Right ventricle myocardium superior (tissue), 1 donor: ENCODE data around the gene CD14. TPM values are rescaled to one million over a fixed set of nuclear protein-coding genes. Genes with fewer than 3 reads are reported as not detected.
"Not testable (repeated sequence)": the region's sequence is repeated elsewhere in the genome, so short reads cannot be mapped to it uniquely, and the experiment has no call there.

Experiments used
- ATAC-seq: fragments of 200-7000 bp; cut with Tn5 transposase; one replicate; pipeline ENCODE4 v1.9.1; 2020; ENCODE audit warnings: mild to moderate bottlenecking; ENCODE audit not compliant: poor library complexity
- DNase-seq: peaks from one replicate; pipeline ENCODE4 v3.0.0-alpha.2; 2020
- intact Hi-C: fragments of 100-400 bp; cut with DNase I; formaldehyde crosslinking; loops from one replicate; pipeline ENCODE4 v1.11.2; 2022
- total RNA-seq: library from RNA; stranded (reverse); fragmentation: NEBNext Ultra II Directional; extraction: Animal tissue kit (Norgen Biotek cat#: 25700); gene quantifications from one replicate; pipeline ENCODE4 v1.2.1, GENCODE V29; 2021
- donor health status: DM: no; HTN: yes; CAD: no; lungs with severe emphysema.

Gene CD14
- total RNA-seq, 1 donor from 2014 or later: 37.7 TPM

GRCh38 chr5:140638898-140639147 lies 5.8 kb upstream of the CD14 start:
- ATAC-seq, intact Hi-C loops, DNase-seq: not testable (repeated sequence)

- intact Hi-C loops: no loop called here
- ATAC-seq (no peak), DNase-seq (no peak)
Observed at GRCh38 chr5:140637371-140638100, 4.6 kb upstream of the CD14 start.

GRCh38 chr5:140635291-140636257 lies 2.6 kb upstream of the CD14 start:
- no peak for ATAC-seq
- DNase-seq: no peak
- intact Hi-C loops: no loop called here

- no peak for DNase-seq
- ATAC-seq: no peak
- intact Hi-C loops: loop anchor here (5.0 kb wide), 1 partner anchor 62 kb away; no protein-coding TSS in a partner anchor
Observed at GRCh38 chr5:140634103-140634502, 1.1 kb upstream of the CD14 start.

GRCh38 chr5:140633501-140633900 lies 526 bp upstream of the CD14 start:
- ATAC-seq (no peak), DNase-seq (no peak)
- intact Hi-C loops: loop anchor here (5.0 kb wide), 1 partner anchor 61 kb away; no protein-coding TSS in a partner anchor

DNA sequence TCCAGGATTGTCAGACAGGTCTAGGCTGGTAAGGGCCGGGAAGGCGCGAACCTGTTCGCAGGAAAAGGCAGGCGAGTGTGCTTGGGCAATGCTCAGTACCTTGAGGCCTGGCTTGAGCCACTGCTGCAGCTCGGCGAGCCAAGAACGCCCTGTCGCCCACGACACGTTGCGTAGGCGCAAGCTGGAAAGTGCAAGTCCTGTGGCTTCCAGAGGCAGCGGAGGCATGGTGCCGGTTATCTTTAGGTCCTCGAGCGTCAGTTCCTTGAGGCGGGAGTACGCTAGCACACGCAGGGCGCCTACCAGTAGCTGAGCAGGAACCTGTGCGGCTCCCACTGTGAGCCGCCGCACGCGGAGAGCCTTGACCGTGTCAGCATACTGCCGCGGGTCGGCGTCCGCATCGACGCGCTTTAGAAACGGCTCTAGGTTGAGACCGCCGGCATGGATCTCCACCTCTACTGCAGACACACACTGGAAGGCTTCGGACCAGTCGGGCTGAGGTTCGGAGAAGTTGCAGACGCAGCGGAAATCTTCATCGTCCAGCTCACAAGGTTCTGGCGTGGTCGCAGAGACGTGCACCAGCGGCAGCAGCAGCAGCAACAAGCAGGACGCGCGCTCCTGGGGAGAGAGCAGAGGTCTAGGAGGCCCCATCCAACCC lies 482 bp downstream of the CD14 start:
- intact Hi-C loops: loop anchor here (5.0 kb wide), 1 partner anchor 60 kb away; no protein-coding TSS in a partner anchor

DNA sequence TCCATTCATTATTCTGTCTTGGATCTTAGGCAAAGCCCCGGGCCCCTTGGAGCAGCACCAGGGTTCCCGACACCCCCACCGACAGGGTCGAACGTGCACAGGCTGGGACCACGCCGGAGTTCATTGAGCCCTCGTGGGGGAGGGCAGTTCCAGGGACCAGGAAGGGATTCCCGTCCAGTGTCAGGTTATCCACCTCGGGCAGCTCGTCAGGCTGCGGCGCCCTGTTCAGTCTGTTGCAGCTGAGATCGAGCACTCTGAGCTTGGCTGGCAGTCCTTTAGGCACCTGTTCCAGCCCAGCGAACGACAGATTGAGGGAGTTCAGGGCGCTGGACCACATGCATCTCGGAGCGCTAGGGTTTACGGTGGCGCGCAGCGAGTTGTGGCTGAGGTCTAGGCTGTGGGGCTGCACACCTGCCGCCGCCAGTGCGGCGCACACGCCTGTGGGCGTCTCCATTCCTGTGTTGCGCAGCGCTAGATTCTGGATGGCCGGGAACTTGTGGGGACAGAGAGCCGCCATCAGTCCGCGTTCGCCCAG lies 1.1 kb downstream of the CD14 start:
- ATAC-seq (peak; percentile 55), DNase-seq (peak; percentile 42)
- intact Hi-C loops: loop anchor here (5.0 kb wide), 1 partner anchor 60 kb away; no protein-coding TSS in a partner anchor

More for the DNA sequence above, 482 bp downstream of the CD14 start:
- ATAC-seq (peak; percentile 69), DNase-seq (peak; percentile 76)

GRCh38 chr5:140631036-140631417 lies 1.9 kb downstream of the CD14 start:
- ATAC-seq: no peak
- intact Hi-C loops: loop anchor here (5.0 kb wide), 1 partner anchor 59 kb away; no protein-coding TSS in a partner anchor
- DNase-seq: no peak

DNA sequence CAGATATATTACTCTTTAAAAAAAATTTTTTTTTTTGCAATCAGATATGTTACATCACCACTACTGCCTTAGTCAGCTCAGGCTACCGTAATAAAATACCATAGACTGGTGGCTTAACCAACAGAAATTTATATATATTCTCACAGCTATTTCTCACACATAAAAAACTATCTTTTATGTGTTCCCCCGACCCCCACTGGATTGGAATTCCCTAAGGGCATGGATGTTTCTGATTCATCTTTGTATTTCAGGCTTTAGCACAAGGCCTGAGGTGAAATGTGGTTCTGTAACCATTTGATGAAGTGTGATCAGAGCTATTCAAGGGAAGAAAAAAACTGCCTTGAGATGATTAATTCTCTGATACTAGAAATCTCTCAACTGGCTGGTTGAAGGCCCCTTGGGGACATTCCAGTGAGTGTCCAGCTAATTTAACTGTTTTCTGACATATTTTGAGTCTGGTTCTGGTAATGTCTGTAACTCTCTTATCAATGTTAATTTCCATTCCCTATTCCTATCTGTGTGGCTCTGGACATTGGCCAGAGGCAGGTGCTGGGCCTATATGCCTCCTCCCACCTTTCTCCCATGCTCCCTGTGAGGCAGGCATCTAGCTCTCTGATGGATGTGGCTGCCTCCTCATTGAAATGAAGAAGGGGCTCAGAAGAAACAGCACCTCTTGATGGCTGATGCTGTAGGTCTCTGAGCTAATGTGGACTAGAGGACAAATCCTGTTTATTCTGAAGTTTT lies 2.5 kb downstream of the CD14 start:
- intact Hi-C loops: loop anchor here (5.0 kb wide), 1 partner anchor 58 kb away; no protein-coding TSS in a partner anchor
- ATAC-seq (no peak), DNase-seq (no peak)

GRCh38 chr5:140628711-140629110 lies 4.3 kb downstream of the CD14 start:
- intact Hi-C loops: no loop called here
- no peak for DNase-seq
- no peak for ATAC-seq

DNA sequence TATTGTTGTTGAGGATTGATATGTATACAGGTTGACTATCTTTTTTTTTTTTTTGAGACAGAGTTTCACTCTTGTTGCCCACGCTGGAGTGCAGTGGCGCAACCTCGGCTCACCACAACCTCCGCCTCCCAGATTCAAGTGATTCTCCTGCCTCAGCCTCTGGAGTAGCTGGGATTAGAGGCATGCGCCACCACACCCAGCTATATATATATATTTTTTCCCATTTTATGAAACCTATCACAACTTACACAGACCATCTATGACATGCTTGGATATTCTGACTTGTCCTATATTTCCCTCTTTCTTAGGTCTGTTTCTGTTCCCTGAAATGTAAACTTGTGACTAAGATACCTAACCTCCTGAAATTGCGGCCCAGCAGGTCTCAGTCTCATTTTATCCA lies 5.0 kb downstream of the CD14 start:
- intact Hi-C loops: no loop called here
- ATAC-seq (no peak), DNase-seq (no peak)

DNA sequence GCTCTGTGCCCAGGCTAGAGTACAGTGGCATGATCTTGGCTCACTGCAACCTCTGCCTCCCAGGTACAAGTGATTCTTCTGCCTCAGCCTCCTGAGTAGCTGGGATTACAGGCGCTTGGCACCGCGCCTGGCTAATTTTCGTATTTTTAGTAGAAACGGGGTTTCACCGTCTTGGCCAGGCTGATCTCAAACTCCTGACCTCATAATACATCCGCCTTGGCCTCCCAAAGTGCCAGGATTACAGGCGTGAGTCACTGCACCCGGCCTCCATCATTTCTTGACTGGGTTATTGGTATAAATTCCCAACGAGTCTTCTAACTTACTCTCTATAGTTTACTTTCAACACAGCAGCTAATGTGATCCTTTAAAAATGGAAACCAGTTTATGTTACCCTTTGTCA lies 8.1 kb downstream of the CD14 start:
- ATAC-seq, intact Hi-C loops, DNase-seq: not testable (repeated sequence)

DNA sequence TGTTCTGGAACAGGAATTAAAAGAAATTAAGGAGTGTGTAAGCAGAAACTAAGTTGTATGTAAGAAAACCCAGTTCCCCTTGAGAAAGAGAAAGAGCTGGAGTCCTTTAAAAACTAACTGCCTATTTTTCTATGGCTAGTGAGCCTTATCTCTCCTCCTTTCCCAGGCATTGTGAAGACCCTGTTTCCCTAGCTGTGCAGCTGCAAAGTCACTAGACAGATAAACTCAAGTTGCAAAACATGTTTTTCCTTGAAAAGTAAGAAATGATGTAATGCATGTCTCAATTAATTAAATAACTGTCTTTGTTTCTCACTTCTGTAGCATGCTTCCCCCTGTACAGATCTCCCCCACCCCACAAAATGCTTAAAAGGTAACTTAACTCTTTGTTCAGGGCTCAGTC lies 9.9 kb downstream of the CD14 start:
- DNase-seq, ATAC-seq, intact Hi-C loops: not testable (repeated sequence)

- intact Hi-C loops: no loop called here
- no peak for ATAC-seq
- DNase-seq: no peak
Observed at GRCh38 chr5:140622301-140622700, 10.7 kb downstream of the CD14 start.

DNA sequence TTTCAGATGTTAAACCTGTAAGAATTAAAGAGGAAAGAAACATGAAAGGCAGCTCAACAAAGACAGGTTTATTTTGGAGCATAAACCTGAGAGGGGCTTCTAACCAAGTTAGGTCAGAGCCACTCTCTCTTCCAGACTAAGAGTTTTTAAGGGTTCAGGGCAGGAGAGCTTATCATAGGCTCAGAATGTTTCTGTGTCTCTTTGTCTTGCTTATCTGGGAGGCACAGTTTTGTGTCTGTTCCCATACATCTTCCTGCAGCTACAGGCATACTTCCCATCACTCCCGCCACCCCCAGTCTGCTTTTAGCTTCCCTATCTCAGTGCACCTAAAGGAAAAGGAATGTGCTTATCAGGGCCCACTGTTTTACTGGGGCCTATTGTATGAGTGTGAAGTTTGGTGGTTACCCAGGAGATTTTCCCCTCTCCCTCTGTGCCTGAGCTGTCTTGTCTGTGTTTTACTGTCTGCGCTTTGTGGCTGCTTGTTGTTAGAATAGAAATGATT lies 21.9 kb downstream of the CD14 start:
- DNase-seq: no peak
- no peak for ATAC-seq
- intact Hi-C loops: no loop called here

DNA sequence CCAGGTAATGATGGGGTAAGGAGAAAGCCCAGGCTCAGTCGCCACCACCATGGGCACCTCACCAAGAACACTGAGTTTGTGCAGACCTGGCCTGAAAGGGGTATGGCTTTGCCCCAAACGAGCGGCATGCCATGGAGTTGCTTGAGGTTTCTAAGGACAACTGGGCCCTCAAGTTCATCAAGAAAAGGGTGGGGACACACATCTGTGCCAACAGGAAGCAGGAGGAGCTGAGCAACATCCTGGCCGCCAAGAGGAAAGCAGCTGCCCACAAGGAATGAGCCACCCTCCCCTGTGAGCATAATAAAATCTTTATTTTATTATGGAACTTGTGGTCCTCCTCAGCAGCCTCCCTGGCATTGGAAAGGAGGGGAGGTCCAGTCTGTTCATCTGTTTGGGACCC lies 23.8 kb downstream of the CD14 start:
- intact Hi-C loops: no loop called here
- peak; percentile 61 for DNase-seq

DNA sequence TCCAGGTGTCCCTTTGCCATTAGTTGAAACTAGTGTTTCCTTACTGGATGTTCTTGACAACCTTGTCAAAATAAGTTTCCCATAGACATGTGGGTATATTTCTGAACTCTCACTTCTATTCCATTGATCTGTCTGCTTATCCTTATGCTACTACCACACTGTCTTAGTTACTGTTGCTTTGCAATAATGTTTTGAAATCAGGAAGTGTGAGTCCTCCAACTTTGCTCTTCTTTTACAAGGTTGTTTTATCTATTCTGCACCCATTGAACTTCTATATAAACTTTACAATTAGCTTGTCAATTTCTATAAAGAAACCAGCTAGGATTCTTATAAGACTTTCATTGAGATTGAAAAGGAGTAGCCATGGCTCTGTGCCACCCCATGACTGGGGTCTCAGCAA lies 24.3 kb downstream of the CD14 start:
- no peak for DNase-seq

More for the DNA sequence above, 23.8 kb downstream of the CD14 start:
- peak; percentile 77 for ATAC-seq

GRCh38 chr5:140607031-140607430 lies 25.9 kb downstream of the CD14 start:
- no peak for DNase-seq
- intact Hi-C loops: no loop called here
- no peak for ATAC-seq

More for the DNA sequence above, 24.3 kb downstream of the CD14 start:
- no peak for ATAC-seq
- intact Hi-C loops: no loop called here
